Measurements from ENCODE around the gene MINDY4.

Gene MINDY4

GRCh38 chr7:30728591-30729100, 42.6 kb upstream of the MINDY4 start:
- no peak for TF ChIP-seq CTCF (conservative IDR thresholded peaks at IDR 0.05; ENCODE audit: low read depth, low read length)
- H3K4me3 ChIP-seq (ENCODE audit: low read length) = no peak overlapping the region
- DNase-seq (ENCODE audit: low read depth) = no peak

GRCh38 chr7:30729642-30730041, 41.6 kb upstream of the MINDY4 start:
- no peak for DNase-seq (ENCODE audit: low read depth)
- no peak overlapping the region for H3K4me3 ChIP-seq (ENCODE audit: low read length)
- TF ChIP-seq CTCF (conservative IDR thresholded peaks at IDR 0.05; ENCODE audit: low read depth, low read length) = no peak

DNA sequence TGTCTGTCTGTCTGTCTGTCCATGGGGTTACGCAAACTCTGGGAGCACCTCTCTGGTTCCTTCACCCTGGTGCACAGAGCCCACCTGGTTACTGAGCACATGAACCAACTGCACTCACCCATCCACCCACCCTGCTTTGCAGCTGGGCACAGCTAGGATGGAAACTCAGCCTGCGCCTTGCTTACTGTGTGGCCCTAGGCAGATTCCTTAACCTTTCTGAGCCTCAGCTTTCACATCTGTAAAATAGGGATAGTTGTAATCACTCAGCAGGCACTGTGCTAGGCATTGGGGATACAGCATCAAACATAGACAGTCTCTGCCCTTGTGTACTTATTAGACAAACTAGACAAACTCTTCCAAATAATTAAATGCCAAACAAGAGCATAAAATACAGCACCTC, 41.1 kb upstream of the MINDY4 start:
- DNase-seq (ENCODE audit: low read depth) = no peak
- no peak for TF ChIP-seq CTCF (conservative IDR thresholded peaks at IDR 0.05; ENCODE audit: low read depth, low read length)
- no peak overlapping the region for H3K4me3 ChIP-seq (ENCODE audit: low read length)

- no peak for TF ChIP-seq CTCF (conservative IDR thresholded peaks at IDR 0.05; ENCODE audit: low read depth, low read length)
- DNase-seq (ENCODE audit: low read depth) = no peak
- no peak overlapping the region for H3K4me3 ChIP-seq (ENCODE audit: low read length)
Measured at GRCh38 chr7:30730996-30731395, 40.2 kb upstream of the MINDY4 start.

DNA sequence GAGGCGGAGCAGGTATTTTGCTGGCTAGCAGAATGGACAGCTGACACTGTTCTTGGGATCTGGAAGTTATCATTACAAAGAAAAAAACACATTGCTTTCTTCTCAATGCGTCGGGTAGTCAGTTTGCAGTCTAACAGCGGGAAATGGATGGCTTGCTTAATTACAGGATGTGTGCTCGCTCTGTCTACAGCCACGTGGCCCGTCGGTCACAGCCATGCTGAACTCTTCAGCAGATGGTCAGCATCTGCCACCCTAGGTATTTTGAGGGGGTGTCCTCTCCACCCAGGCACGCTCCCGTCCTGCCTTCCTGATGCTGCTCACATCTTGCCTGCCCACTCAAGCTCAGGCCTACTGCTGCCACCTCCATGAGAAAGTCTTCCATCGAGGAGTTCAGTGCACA, 39.6 kb upstream of the MINDY4 start:
- no peak overlapping the region for H3K4me3 ChIP-seq (ENCODE audit: low read length)
- no peak for TF ChIP-seq CTCF (conservative IDR thresholded peaks at IDR 0.05; ENCODE audit: low read depth, low read length)
- no peak for DNase-seq (ENCODE audit: low read depth)

DNA sequence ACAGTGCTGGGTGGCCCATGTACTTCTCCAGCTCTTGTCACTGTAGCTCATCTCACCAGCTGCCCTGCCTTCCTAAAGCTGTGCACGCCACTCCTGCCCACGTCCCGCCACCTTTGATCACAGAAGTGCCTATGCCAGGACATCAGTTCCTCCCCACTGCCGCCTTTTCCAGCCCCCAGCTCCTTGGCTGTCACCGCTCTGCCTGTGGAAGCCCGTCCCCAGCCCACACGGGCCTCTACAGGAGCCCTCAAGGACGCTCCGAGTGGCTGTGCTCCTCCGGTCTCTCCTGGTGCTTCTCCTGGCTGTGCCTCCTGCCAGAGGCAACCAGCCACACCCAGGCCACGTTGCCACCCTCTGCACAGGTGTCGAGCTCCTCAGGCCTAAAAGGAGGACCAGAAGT, 38.6 kb upstream of the MINDY4 start:
- H3K4me3 ChIP-seq (ENCODE audit: low read length) = no peak overlapping the region
- no peak for DNase-seq (ENCODE audit: low read depth)
- no peak for TF ChIP-seq CTCF (conservative IDR thresholded peaks at IDR 0.05; ENCODE audit: low read depth, low read length)

DNA sequence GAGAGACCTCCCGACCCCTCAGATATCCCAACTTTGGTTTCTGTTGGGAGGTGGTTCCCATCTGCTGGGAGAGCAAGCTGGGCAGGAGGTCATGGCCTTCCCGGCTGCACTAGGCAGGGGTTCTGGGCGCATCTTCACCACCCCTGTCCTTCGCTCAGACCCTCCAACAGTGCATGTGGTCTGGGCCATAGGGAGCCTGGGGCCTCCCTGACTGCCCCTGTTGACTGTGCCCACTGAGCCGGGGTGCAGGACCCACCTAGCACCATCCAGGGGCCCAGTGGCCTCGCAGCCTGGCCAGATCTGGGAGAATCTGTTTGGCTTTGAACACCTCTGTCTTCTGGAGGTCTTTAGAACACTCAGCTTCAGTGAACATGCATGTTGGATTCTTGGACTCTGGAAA, 38.0 kb upstream of the MINDY4 start:
- TF ChIP-seq CTCF (conservative IDR thresholded peaks at IDR 0.05; ENCODE audit: low read depth, low read length) = no peak
- no peak for DNase-seq (ENCODE audit: low read depth)
- no peak overlapping the region for H3K4me3 ChIP-seq (ENCODE audit: low read length)
